DND-41 (cell line): ENCODE measurements around the gene RNF34.

Source experiments
- ATAC-seq: fragments of 200-7000 bp; cut with Tn5 transposase; 3 replicates; pipeline ENCODE4 v1.9.1; 2021; ENCODE audit warnings: low read depth; ENCODE audit not compliant: insufficient read depth
- DNase-seq: peaks from one replicate; pipeline ENCODE4 v3.0.0-alpha.2; 2020
- H2AFZ ChIP-seq: 2 replicates; pipeline ENCODE4 v1.6.0; 2012; ENCODE audit warnings: low read depth, low read length
- H3K27ac ChIP-seq: 2 replicates; pipeline ENCODE4 v1.5.1; 2012; ENCODE audit warnings: low read length, inconsistent platforms
- H3K27me3 ChIP-seq: fragments of 200-600 bp; sonication (generic); 2 replicates; pipeline ENCODE4 v1.6.0; 2012; ENCODE audit warnings: low read length, mild to moderate bottlenecking, inconsistent platforms; ENCODE audit not compliant: insufficient read depth, poor library complexity
- H3K36me3 ChIP-seq: 2 replicates; pipeline ENCODE4 v1.5.1; 2012; ENCODE audit warnings: low read length, inconsistent platforms; ENCODE audit not compliant: insufficient read depth
- H3K4me1 ChIP-seq: 2 replicates; pipeline ENCODE4 v1.5.1; 2012; ENCODE audit warnings: mild to moderate bottlenecking, low read length; ENCODE audit not compliant: insufficient read depth
- H3K4me2 ChIP-seq: 2 replicates; pipeline ENCODE4 v1.6.0; 2012; ENCODE audit warnings: mild to moderate bottlenecking, moderate library complexity, low read length, inconsistent platforms; ENCODE audit not compliant: insufficient read depth
- H3K4me3 ChIP-seq, 2 experiments: fragments of 200-600 bp in 1 of 2; shearing (Covaris generic) in 1 of 2; 2 replicates each; pipeline ENCODE4 v1.5.1; 2012 to 2016; ENCODE audit warnings: inconsistent platforms in 2 of 2, low read length in 2 of 2, mild to moderate bottlenecking in 2 of 2, low read depth in 1 of 2, moderate library complexity in 1 of 2
- H3K79me2 ChIP-seq: 2 replicates; pipeline ENCODE4 v1.6.0; 2012; ENCODE audit warnings: low read length, inconsistent platforms; ENCODE audit not compliant: insufficient read depth
- H3K9ac ChIP-seq: 2 replicates; pipeline ENCODE4 v1.6.0; 2012; ENCODE audit warnings: low read depth, mild to moderate bottlenecking, inconsistent platforms, low read length, moderate library complexity
- H3K9me3 ChIP-seq: 2 replicates; pipeline ENCODE4 v1.5.1; 2012; ENCODE audit warnings: low read length, moderate library complexity, mild to moderate bottlenecking, inconsistent platforms; ENCODE audit not compliant: insufficient read depth, severe bottlenecking
- H4K20me1 ChIP-seq: 2 replicates; pipeline ENCODE4 v1.6.0; 2012; ENCODE audit warnings: low read length; ENCODE audit not compliant: insufficient read depth
- CTCF ChIP-seq: IDR thresholded peaks from 2 replicates; pipeline ENCODE4 v1.5.1; 2012; ENCODE audit warnings: borderline replicate concordance, low read length, moderate library complexity, mild to moderate bottlenecking; ENCODE audit not compliant: poor library complexity, severe bottlenecking; ENCODE audit errors: extremely low read depth
- EZH2 ChIP-seq: IDR thresholded peaks from 3 replicates; pipeline ENCODE4 v1.6.1; 2012; ENCODE audit warnings: borderline replicate concordance, low read depth, mild to moderate bottlenecking, moderate library complexity, low read length, inconsistent platforms; ENCODE audit not compliant: severe bottlenecking

The RNF34 gene, protein sequence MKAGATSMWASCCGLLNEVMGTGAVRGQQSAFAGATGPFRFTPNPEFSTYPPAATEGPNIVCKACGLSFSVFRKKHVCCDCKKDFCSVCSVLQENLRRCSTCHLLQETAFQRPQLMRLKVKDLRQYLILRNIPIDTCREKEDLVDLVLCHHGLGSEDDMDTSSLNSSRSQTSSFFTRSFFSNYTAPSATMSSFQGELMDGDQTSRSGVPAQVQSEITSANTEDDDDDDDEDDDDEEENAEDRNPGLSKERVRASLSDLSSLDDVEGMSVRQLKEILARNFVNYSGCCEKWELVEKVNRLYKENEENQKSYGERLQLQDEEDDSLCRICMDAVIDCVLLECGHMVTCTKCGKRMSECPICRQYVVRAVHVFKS

GRCh38 chr12:121399391-121400331, at the start of gene RNF34:
Gene RNF34, plus strand, starts transcription at chr12:121400118. Its CDS starts 95 bp downstream, at chr12:121400213.
- H3K79me2 ChIP-seq: peaks cover 58% of the 10 kb centered on the region
- DNase-seq (peak; percentile 99), ATAC-seq (peak; percentile 94)
- H3K36me3 ChIP-seq: peaks cover 17% of the 10 kb centered on the region
- H3K27me3 ChIP-seq: no peaks in the 10 kb centered on the region
- peak within 1 kb of the TSS; percentile 96 for H3K4me3 ChIP-seq
- peak within 1 kb of the TSS; percentile 89 for H3K9ac ChIP-seq
- peaks cover 9% of the 10 kb centered on the region; the same call in 1 of the 2 replicates for H4K20me1 ChIP-seq
- no peak for TF ChIP-seq EZH2
- no peak for TF ChIP-seq CTCF
- peak within 1 kb of the TSS; percentile 92 for H3K27ac ChIP-seq
- H3K4me1 ChIP-seq: peaks cover 32% of the 10 kb centered on the region
- H2AFZ ChIP-seq: peak within 1 kb of the TSS; percentile 97
- H3K9me3 ChIP-seq: no peaks in the 10 kb centered on the region
- H3K4me2 ChIP-seq: peak within 1 kb of the TSS; percentile 67

DNA sequence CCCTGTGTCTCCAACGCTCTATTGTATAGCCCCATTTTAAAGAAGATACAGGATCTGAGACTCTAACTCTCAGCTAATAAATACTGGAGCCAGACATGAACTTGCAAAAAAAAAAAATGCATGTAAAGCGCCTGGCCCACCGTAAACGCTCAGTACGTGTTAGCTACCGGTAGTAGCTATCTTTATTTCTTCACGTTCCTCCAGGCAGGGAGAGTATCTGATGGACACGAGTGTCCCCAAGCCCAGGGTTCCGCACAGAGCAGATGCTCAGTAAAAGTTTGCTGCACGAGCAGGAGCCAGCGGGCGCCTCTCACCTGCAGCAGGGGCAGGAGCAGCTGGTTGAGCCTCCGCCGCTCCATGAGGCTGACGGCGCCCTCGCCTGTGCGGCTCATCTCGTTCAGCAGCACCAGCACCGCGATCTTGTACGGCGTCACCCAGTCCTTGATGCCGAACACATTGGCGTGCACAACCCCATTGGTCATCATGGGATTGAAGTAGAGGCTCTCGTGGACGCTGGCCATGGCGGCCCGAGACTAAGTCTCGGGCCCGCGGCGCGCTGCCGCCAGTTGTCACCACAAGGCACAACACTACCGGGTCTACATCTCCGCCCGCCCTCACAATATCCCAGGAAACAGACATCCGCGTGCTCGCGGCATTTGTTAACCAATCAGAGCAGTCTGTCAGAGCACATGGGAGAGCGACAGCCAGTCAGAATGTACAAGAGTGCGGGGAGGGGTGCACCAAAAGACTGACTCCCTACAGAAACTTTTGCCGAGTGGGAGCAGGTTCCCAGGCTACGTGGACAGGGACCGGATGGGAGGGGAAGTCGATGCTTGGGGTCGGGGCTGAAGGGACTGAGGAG, 47.9 kb upstream of the RNF34 start, which contains the start of gene ANAPC5:
TSS of gene ANAPC5 (minus strand) at position 592 of the 862 bp plus-strand sequence. CDS start at position 521, 71 bp downstream.
- Histone ChIP-seq H3K36me3 (peaks cover 20% of the 10 kb centered on the region), H4K20me1 (peaks cover 10% of the 10 kb centered on the region; the same call in 1 of the 2 replicates), H3K27ac (peak within 1 kb of the TSS; percentile 88), H3K4me3 (peak within 1 kb of the TSS; percentile 91 to 92), H3K4me1 (peaks cover 34% of the 10 kb centered on the region), H3K4me2 (peak within 1 kb of the TSS; percentile 73), H3K27me3 (no peaks in the 10 kb centered on the region), H3K9me3 (no peaks in the 10 kb centered on the region), H3K79me2 (peaks cover 51% of the 10 kb centered on the region), H2AFZ (peak within 1 kb of the TSS; percentile 90), H3K9ac (peak within 1 kb of the TSS; percentile 77)
- peak; percentile 98 for DNase-seq
- peak; percentile 98 for ATAC-seq
- TF ChIP-seq EZH2 (no peak), CTCF (no peak)

- Histone ChIP-seq H3K27me3 (no peaks in the 10 kb centered on the region), H3K4me2 (peak overlapping the region; percentile 63), H3K27ac (peak overlapping the region; percentile 72), H3K4me1 (peaks cover 34% of the 10 kb centered on the region), H3K9me3 (no peaks in the 10 kb centered on the region), H3K79me2 (peaks cover 45% of the 10 kb centered on the region), H3K36me3 (peaks cover 14% of the 10 kb centered on the region), H2AFZ (peak overlapping the region; percentile 64), H3K4me3 (peak overlapping the region; percentile 43 to 91; a peak in 3 of 4 replicates), H4K20me1 (peaks cover 5% of the 10 kb centered on the region; the same call in 1 of the 2 replicates), H3K9ac (peak overlapping the region; percentile 77)
- ATAC-seq: peak; percentile 51
- TF ChIP-seq EZH2: no peak
- TF ChIP-seq CTCF: no peak
- no peak for DNase-seq
Measured at GRCh38 chr12:121352682-121353018, 47.3 kb upstream of the RNF34 start.
